HepG2 (cell line): ENCODE data around the gene FNIP2. TPM values are rescaled to one million over a fixed set of nuclear protein-coding genes. Genes with fewer than 3 reads are reported as not detected.

Experiments
- BRD4 ChIP-seq: sonication (generic); formaldehyde crosslinking; IDR thresholded peaks from 2 replicates; pipeline ENCODE4 v1.4.0; 2020; ENCODE audit warnings: missing genetic modification reagents
- HES4 ChIP-seq: sonication (generic); formaldehyde crosslinking; IDR thresholded peaks from 2 replicates; pipeline ENCODE4 v1.9.0; 2021; ENCODE audit warnings: mild to moderate bottlenecking, missing genetic modification reagents, borderline replicate concordance
- PHF20 ChIP-seq: sonication (generic); formaldehyde crosslinking; IDR thresholded peaks from 2 replicates; pipeline ENCODE4 v1.5.0; 2020; ENCODE audit warnings: mild to moderate bottlenecking, missing genetic modification reagents
- TCF7 ChIP-seq: sonication (generic); IDR thresholded peaks from 2 replicates; pipeline ENCODE4 v1.6.1; 2016; ENCODE audit warnings: antibody characterized with exemption, low read depth
- TRIM22 ChIP-seq: fragments of 450-650 bp; IDR thresholded peaks from 2 replicates; pipeline ENCODE4 v1.6.1; 2017
- ZBTB3 ChIP-seq: sonication (generic); formaldehyde crosslinking; IDR thresholded peaks from 2 replicates; pipeline ENCODE4 v1.4.0; 2020; ENCODE audit warnings: low read depth, mild to moderate bottlenecking, moderate library complexity, missing genetic modification reagents, borderline replicate concordance
- ZHX2 ChIP-seq, 2 experiments: sonication (generic) in 1 of 2; formaldehyde crosslinking in 1 of 2; IDR thresholded peaks; 2 replicates each; pipeline versions ENCODE4 v1.6.1 to v1.9.0; 2014 to 2022; ENCODE audit warnings: antibody characterized with exemption in 1 of 2, borderline replicate concordance in 1 of 2, inconsistent platforms in 1 of 2, low read depth in 1 of 2, missing genetic modification reagents in 1 of 2
- ZNF280D ChIP-seq: sonication (generic); formaldehyde crosslinking; IDR thresholded peaks from 2 replicates; pipeline ENCODE4 v1.5.1; 2020; ENCODE audit warnings: mild to moderate bottlenecking, missing genetic modification reagents
- ZNF414 ChIP-seq: sonication (generic); formaldehyde crosslinking; IDR thresholded peaks from 2 replicates; pipeline ENCODE4 v1.5.0; 2020; ENCODE audit warnings: missing genetic modification reagents
- ZNF577 ChIP-seq: sonication (generic); formaldehyde crosslinking; IDR thresholded peaks from 2 replicates; pipeline ENCODE4 v1.4.0; 2020; ENCODE audit warnings: mild to moderate bottlenecking, low read depth, missing genetic modification reagents, borderline replicate concordance
- polyA plus RNA-seq, 8 experiments: library from polyadenylated mRNA; depleted of rRNA in 3 of 8; stranded (reverse) in 7 of 8; unstranded in 1 of 8; fragments of >200 nt; fragmentation: Illumina TruSeq in 4 of 8; extraction: Trizol in 4 of 8; gene quantifications; 2 replicates each; pipeline versions ENCODE4 v1.2.1 to v1.2.3, GENCODE V29; 2011 to 2016; ENCODE audit warnings: low read depth in 4 of 8, missing spikeins in 1 of 8, mixed read lengths in 1 of 8; ENCODE audit not compliant: insufficient read depth in 1 of 8
- total RNA-seq, 5 experiments: library from RNA; depleted of rRNA; stranded (reverse); fragments of >200 nt; fragmentation: Illumina TruSeq; extraction: Trizol; gene quantifications; 2 replicates each; pipeline ENCODE4 v1.2.3, GENCODE V29; 2016; ENCODE audit warnings: low read depth in 1 of 5

Gene FNIP2
- total and polyA plus RNA-seq, 2 of the 13 experiments (the other 11 are each of a cell fraction or from before 2014, with no cell fraction given): 15.5 to 21.0 TPM

- TF ChIP-seq ZHX2 (IDR thresholded peaks at IDR 0.05; ENCODE audit: low read depth) (peak; percentile 69; the same call in 1 of the 2 replicates), ZHX2 (CRISPR knock-in tag; IDR thresholded peaks at IDR 0.05; ENCODE audit: borderline replicate concordance) (no peak), ZNF280D (CRISPR knock-in tag) (peak; percentile 68; the same call in 1 of the 2 replicates), PHF20 (peak; percentile 86), TCF7 (peak; percentile 93), ZNF414 (CRISPR knock-in tag) (no peak), HES4 (CRISPR knock-in tag) (peak; percentile 84; the same call in 1 of the 2 replicates), BRD4 (CRISPR knock-in tag) (peak; percentile 80; the same call in 1 of the 2 replicates), ZNF577 (CRISPR knock-in tag) (no peak), TRIM22 (no peak), ZBTB3 (CRISPR knock-in tag) (no peak)
Measured at GRCh38 chr4:158722917-158723793, 45.7 kb upstream of the FNIP2 start, which contains the start of gene PPID (continued).
